CD4-positive, alpha-beta T cell treated with Interleukin-17A for 1 hour (primary cell): Measurements from ENCODE around the gene EHBP1L1.
A peak's percentile ranks its signal among the peaks of the same experiment; 100 is the strongest.
"Not testable (repeated sequence)": the region's sequence is repeated elsewhere in the genome, so short reads cannot be mapped to it uniquely, and the experiment has no call there.

ENCODE experiments used
- DNase-seq: peaks from one replicate; pipeline ENCODE4 v3.0.0-alpha.2; 2020

EHBP1L1 gene

GRCh38 chr11:65619281-65619928 lies 43.6 kb downstream of the EHBP1L1 start:
- no peak for DNase-seq

- no peak for DNase-seq
These were observed 44.8 kb downstream of the EHBP1L1 start for GRCh38 chr11:65620666-65621065.

DNA sequence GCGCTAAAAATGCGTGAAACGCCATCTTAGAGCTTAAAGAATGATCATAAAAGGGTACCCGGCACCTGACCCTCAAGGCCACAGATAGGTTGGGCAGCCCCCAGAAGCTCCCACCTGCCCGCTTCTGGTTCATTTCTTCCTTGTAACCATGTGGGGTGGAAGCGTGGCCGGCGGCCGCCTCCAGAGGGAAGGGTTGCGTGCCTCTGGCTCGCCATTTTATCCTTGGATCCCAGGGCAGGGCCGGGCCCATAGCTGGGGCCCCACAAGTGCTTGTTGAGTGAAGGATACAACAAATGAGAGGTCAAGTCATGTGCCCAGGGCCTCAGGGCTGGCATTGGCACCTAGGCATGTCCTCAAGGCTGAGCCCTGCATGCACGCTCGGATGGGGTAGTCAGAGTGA lies 45.6 kb downstream of the EHBP1L1 start:
- DNase-seq: no peak

GRCh38 chr11:65622011-65622410 lies 46.2 kb downstream of the EHBP1L1 start:
- DNase-seq: no peak

GRCh38 chr11:65623177-65623576 lies 47.3 kb downstream of the EHBP1L1 start:
- no peak for DNase-seq

DNA sequence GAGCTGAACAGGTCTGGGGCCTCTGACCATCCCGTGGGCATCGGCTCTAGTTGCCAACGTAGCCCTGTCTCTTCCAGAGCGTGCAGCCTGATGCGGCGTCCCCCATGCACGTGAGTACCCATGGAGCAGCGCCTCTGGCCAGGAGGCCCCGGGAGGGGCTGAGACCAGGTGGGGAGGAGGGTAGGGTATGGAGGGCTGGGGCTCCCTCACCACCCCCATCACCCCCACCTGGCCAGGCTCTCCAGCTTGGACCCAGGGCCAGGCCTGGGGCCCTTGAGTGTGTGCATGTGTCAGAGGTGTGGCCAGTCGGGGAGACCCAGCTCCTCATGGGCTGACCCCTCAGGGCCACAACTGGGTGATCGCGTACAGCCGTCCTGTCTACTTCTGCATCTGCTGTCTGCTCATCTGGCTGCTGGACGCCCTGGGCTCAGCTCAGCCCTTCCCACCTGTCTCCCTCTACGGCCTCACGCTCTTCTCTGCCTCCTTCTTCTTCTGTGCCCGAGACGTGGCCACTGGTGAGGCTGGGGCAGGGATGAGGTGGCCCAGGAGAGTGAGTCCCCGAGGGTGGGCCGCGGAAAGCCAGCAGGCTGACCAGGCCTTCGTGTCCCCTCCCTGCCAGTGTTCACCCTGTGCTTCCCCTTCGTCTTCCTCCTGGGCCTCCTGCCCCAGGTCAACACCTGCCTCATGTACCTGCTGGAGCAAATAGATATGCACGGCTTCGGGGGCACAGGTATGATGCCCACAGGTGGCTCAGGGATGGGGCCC lies 48.2 kb downstream of the EHBP1L1 start:
- no peak for DNase-seq

DNA sequence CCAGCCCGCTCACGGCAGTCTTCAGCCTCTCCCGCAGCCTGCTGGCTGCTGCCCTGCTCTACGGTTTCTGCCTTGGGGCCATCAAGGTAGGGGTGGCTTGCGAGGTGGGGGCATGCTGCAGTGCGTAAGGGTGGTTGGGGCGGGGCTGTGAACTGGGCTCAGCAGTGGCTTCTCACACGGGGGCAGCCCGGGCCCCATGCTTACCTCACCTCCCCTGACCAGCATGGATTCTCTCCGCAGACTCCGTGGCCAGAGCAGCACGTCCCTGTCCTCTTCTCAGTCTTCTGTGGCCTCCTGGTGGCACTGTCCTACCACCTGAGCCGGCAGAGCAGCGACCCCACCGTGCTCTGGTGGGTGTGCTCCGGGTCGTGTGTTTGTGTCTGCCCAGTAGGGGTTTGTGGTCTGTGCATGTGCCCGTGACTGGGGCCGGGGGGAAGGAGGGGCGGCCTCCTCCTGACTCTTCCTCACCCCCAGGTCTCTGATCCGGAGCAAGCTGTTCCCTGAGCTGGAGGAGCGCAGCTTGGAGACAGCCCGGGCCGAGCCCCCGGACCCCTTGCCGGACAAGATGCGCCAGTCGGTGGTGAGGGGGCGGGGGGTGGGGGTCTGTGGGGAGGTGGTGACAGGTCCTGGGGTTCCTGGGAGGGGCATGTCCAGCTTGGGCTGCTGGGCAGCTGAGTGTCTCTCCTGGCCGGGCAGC lies 49.2 kb downstream of the EHBP1L1 start:
- DNase-seq: no peak

- peak; percentile 66 for DNase-seq
These were observed 49.9 kb downstream of the EHBP1L1 start for GRCh38 chr11:65625628-65626342.

DNA sequence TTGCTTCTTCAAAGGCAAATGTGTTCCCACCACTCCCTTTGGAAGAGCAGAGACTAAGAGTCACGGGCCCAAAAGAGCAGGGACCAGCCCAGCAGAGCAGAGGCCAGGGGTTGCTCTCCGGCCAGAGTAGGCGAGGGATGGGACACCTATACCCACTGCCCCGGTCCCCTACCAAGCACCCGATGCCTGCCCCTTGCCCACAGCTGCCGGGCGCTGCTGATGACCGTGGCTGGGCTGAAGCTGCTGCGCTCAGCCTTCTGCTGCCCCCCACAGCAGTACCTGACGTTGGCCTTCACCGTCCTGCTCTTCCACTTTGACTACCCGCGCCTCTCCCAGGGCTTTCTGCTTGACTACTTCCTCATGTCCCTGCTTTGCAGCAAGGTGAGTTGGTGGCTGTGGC lies 51.3 kb downstream of the EHBP1L1 start:
- DNase-seq: no peak

DNA sequence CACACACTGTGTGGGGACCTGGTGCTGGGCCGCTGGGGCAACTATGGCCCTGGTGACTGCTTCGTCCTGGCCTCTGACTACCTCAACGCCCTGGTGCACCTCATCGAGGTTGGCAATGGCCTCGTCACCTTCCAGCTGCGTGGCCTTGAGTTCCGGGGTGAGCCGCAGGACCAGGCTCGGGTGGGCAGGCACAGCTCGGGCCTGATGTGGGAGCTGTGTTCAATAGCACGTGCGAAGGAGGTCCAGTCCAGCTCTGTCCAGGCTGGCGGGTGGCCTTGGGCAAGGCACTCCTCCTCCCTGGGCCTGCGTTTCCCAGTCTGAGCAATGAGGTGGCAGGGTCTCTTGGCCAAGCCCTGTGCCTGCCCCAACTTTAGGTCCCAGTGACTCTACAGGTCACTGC lies 53.7 kb downstream of the EHBP1L1 start:
- DNase-seq: no peak

- DNase-seq: no peak
These were observed 54.4 kb downstream of the EHBP1L1 start for GRCh38 chr11:65630215-65630614.

DNA sequence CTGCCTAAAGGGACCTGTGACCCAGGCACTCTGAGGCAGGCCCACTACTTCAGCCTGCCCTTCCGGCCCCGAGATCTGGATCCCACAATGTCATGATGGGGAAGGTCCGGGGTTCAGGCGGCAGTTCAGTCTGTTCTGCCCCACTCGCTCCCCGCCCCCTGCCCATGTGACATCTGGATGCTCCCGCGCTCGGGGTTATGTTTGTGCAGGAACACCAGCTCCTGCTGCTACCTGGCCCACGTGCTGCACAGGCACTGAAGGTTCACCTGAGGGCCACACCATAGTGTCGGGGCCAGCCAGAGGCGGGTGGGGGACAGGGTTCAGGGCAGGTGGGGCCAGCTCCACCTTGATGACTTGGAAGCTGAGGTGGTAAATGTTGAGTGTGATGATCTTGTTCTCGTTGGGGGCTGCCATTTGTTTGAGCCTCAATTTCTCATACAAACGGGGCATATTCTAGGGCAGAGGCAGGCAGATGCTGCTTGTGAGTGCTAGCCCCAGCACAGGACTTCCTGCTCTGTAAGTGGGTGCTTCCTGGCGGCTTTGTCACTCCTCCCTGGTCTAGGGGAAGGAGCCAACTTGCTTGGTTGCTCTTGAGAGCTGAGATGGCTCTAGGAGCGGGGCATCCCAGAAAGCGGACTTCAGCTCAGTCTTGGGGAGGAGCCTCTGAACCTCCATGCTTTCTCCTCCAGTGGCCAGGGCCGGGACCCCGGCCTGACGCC lies 57.7 kb downstream of the EHBP1L1 start:
- no peak for DNase-seq

GRCh38 chr11:65634109-65634436 lies 58.2 kb downstream of the EHBP1L1 start:
- no peak for DNase-seq

- DNase-seq: no peak
These were observed 58.6 kb downstream of the EHBP1L1 start for GRCh38 chr11:65634440-65634839.

DNA sequence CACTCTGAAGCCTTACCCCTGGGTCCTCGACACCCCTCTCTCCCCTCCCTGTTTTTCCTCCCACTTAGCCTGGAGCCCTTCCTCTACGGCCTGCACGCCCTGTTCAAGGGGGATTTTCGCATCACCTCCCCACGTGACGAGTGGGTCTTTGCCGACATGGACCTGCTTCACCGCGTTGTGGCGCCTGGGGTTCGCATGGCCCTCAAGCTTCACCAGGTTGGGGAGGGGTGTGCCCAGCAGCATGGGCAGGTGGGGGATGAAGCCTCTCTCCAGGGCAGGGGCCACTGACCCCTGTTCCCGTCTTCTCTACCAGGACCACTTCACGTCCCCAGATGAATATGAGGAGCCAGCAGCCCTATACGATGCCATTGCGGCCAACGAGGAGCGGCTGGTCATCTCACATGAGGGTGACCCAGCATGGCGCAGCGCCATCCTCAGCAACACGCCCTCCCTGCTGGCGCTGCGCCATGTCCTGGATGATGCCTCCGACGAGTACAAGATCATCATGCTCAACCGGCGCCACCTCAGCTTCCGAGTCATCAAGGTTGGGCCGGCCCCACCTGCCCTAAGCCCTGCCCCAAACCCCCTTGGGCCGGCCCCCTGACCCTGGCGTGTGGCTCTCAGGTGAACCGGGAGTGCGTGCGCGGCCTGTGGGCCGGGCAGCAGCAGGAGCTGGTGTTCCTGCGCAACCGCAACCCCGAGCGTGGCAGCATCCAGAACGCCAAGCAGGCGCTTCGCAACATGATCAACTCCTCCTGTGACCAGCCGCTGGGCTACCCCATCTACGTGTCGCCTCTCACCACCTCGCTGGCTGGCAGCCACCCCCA lies 59.3 kb downstream of the EHBP1L1 start:
- no peak for DNase-seq

DNA sequence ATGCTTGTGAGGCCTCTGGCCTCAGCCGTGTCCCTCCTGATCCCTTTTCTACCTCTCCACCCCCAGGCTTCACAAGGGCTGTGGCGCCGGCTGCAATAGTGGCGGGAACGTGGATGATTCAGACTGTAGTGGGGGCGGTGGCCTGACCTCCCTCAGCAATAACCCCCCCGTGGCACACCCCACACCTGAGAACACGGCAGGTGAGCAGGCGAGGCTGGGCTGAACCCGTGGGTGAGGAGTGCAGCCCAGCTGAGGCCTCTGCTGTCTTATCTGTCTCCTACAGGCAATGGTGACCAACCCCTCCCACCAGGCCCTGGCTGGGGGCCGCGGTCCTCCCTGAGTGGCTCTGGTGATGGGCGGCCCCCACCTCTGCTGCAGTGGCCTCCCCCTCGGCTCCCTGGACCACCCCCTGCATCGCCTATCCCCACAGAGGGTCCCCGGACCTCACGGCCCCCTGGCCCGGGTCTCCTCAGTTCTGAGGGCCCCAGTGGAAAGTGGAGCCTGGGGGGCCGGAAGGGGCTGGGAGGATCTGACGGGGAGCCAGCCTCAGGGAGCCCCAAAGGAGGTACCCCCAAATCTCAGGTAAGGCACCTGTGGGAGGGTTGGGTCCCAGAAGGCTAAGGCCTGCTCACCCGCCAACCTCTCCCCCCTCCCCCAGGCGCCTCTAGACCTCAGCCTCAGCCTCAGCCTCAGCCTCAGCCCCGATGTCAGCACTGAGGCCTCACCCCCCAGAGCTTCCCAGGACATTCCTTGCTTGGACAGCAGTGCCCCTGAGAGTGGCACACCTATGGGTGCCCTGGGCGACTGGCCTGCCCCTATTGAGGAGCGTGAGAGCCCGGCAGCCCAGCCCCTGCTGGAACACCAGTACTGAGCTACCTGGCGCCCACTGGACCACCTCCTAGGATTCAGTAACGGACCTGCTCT lies 60.5 kb downstream of the EHBP1L1 start:
- no peak for DNase-seq

DNA sequence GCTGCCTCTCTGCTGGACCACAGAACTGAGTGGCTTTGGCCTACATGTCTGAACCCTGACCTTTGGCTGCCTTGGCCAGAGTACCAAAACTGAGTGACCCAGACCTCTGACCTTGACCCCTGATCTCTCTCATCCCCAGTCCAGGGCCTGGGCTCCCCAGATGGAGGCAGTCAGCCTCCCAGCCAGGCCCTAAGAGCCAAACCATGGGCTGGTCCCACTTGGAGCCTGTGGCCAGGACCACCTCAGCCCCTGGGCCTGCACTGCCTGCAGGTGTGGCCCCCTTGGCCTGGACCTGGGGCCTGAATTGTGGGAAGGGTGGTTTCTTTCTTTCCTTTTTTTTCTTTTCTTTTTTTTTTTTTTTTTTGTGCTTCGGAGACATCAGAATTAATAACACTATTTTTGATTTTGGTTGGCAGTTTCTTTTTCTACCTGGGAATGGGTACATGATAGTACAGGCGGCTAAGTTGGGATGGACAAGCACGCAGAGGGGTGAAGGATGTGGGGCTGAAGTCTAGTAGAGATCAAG lies 61.2 kb downstream of the EHBP1L1 start:
- no peak for DNase-seq

DNA sequence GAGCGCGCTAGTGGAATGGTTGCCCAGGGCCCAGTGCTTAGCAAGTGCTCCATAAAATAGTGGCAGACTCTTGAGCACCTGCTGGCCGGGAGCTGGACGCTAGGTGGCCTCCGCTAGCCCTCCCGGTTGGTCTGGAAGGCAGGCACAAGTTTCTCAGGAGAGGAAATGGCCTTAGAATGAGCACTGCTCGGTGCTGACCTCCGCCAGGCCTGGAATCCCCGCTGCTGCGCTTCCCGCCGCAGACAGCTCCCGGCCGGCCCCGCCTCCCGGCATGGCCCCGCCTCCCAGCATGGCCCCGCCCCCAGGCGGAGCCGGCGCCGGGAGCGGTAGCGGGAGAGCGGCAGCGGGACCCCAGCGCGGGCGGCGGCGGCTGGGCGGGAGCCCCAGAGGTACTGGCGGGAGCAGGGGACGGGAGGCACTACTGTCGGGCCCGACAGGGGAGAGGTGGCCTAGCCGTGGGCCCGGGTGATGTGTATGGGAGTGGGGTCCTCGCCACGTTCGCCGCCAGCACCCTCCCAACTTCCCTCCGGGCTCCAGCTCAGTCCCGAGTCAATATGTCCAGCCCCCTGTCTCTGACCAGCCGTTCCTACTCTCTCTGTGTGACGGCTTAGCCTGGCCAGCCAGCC lies 62.1 kb downstream of the EHBP1L1 start, which contains the start of gene SIPA1:
SIPA1 (plus strand) TSS at position 308 of the 626 bp plus-strand sequence. CDS start 2,821 bp downstream, outside the sequence.
- DNase-seq: peak; percentile 72

DNA sequence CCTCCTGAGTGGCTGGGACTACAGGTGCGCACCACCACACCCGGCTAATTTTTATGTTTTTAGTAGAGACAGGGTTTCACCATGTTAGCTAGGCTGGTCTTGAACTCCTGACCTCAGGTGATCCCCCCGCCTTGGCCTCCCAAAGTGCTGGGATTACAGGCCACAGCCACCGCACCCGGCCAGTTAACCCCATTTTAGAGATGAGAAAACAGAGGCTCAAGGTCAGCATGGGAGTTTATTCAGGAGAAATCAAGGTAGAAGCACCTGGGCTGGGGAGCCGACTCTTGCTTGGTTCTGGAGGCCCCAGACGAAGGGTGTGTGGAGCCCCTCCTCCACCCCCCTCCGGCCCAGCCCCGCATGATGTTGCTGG lies 63.4 kb downstream of the EHBP1L1 start:
- not testable (repeated sequence) for DNase-seq
